TTC549 (cell line): ENCODE data around the gene PPP3CB.

Experiments used
- FAIRE-seq: peaks from 2 replicates; lab custom pipeline; 2012; peaks lifted over from hg19 to GRCh38; lab: Jason Lieb, UNC

PPP3CB gene

GRCh38 chr10:73495884-73496674 is at the start of gene PPP3CB:
Gene PPP3CB (minus strand): TSS chr10:73496024. CDS start chr10:73495889, 135 bp downstream.
- no peak for FAIRE-seq

- no peak for FAIRE-seq
Observed at GRCh38 chr10:73545357-73545756, 49.5 kb upstream of the PPP3CB start.

- FAIRE-seq = no peak
Observed at GRCh38 chr10:73537709-73538108, 41.9 kb upstream of the PPP3CB start.

GRCh38 chr10:73537288-73537687 is 41.5 kb upstream of the PPP3CB start:
- no peak for FAIRE-seq

GRCh38 chr10:73534857-73535256 is 39.0 kb upstream of the PPP3CB start:
- no peak for FAIRE-seq

- peak; percentile 92 for FAIRE-seq
Observed at GRCh38 chr10:73529089-73529832, 33.4 kb upstream of the PPP3CB start.

- FAIRE-seq = no peak
Observed at GRCh38 chr10:73522263-73522662, 26.4 kb upstream of the PPP3CB start.

- FAIRE-seq = no peak
Observed at GRCh38 chr10:73519336-73519735, 23.5 kb upstream of the PPP3CB start.

- no peak for FAIRE-seq
Observed at GRCh38 chr10:73517166-73517888, 21.5 kb upstream of the PPP3CB start.

GRCh38 chr10:73512207-73512743 is 16.5 kb upstream of the PPP3CB start:
- no peak for FAIRE-seq

- FAIRE-seq = no peak
Observed at GRCh38 chr10:73509695-73510094, 13.9 kb upstream of the PPP3CB start.

GRCh38 chr10:73506491-73506890 is 10.7 kb upstream of the PPP3CB start:
- FAIRE-seq = no peak

- no peak for FAIRE-seq
Observed at GRCh38 chr10:73506074-73506473, 10.2 kb upstream of the PPP3CB start.

GRCh38 chr10:73503037-73503436 is 7.2 kb upstream of the PPP3CB start:
- FAIRE-seq = no peak

- FAIRE-seq = no peak
Observed at GRCh38 chr10:73501651-73502050, 5.8 kb upstream of the PPP3CB start.

GRCh38 chr10:73497623-73498022 is 1.8 kb upstream of the PPP3CB start:
- FAIRE-seq = no peak

- FAIRE-seq = no peak
Observed at GRCh38 chr10:73495226-73495883, 469 bp downstream of the PPP3CB start.

- FAIRE-seq = no peak
Observed at GRCh38 chr10:73494877-73495225, 973 bp downstream of the PPP3CB start.

GRCh38 chr10:73494213-73494612 is 1.6 kb downstream of the PPP3CB start:
- no peak for FAIRE-seq

- FAIRE-seq = no peak
Observed at GRCh38 chr10:73493781-73494180, 2.0 kb downstream of the PPP3CB start.

- no peak for FAIRE-seq
Observed at GRCh38 chr10:73486601-73487000, 9.2 kb downstream of the PPP3CB start.

- FAIRE-seq = no peak
Observed at GRCh38 chr10:73485320-73485719, 10.5 kb downstream of the PPP3CB start.
